CD4-positive, alpha-beta T cell treated with Interleukin-6 at 100 ng/mL for 8 hours (primary cell): ENCODE measurements around the gene NEK6.

ENCODE experiments used
- DNase-seq: peaks from one replicate; pipeline ENCODE4 v3.0.0-alpha.2; 2020; ENCODE audit warnings: mixed read lengths, low spot score

Gene NEK6

DNA sequence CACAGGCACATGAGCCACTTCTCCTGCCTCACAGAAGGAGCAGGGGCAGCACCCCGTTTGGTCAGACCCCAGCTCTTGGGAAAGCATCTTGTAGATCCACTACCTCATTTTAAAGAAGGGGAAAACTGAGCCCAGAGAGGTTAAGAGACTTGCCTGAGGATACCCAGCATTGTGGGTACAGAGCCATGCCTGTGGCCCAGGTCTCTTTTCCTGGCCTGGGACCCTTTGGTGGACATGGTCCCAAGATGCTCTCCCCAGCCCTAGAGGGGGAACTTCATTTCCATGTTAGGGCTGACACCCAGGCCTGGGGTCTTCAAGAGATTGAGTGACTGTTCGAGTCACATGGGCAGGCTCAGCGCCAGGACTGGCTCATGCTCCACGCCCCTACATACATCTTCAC, 64.2 kb downstream of the NEK6 start:
- no peak for DNase-seq

DNA sequence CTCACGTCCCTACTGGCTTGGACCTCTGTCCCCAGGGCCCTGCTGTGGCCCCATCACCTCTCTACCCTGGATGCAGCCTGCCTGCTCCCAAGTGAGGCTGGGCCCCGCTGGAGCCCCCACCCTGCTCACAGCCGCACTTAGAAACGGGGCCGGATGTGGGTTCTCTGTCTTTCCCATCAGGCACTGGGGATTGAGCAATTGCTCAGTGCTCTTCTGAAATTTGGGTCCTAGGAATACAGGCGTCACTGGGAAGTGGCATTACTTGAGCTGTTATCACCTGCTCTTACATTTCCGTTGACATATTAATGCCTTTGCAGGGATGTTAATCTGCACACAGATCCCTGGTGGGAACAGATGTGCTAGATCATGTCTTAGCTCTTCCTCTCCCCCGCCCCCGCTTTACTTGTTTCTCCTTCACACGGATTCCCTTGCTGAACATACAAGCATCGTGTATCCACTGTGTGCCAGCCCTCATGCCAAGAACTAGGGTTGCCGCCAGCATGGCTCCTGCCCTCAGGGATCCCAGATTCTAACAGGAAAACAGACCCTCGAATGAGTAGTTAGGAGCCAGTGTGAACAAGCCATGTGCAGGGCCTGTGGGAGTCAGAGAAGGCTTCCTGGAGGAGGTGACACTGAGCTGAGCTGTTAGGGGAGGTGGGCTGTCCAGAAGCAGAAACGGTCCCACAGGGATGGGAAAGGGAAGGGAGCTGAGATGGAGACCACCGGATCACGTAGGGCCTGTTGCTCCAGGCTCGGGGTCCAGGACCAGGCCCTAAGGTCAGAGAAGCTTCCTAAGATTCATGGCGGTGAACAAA, 65.1 kb downstream of the NEK6 start:
- DNase-seq = no peak

DNA sequence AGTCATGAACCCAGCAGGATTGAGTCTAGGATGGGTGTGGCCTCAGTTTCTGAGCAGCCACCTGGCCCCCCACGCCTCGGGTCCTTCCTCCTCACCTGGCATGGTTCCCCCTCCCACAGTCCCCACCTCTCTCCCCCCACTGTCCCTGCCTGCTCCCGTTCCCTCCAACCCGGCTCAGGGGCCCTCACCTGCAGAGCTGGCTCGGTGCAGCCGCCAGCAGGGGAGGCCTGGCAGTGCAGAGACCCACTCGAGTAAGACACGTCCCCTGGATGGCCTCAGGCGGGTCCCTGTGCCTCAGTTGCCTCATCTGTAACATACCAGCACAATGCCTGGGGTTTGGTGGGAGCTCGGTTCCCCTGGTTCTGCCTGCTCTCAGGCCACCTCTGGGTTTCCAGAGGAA, 66.2 kb downstream of the NEK6 start:
- DNase-seq = no peak

DNA sequence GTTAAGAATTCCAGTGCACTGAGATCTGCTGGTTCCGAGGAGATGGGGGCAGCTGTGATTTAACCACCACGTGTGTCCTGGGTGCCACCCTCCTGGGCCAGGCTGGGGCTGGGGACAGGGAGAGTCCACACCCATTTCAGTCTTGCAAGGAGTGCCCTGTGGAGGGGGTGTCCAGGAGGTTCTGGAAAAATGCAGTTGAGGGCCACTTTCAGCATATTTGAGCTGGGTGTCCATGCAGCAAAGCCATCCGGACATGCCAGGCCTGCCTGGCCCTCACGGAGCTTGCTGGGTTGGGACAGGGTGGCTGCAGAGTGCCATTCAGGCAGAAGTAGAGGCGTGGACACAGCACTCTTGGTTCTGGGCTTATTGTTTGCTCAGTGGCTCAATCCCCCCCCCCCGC, 68.1 kb downstream of the NEK6 start:
- no peak for DNase-seq

DNA sequence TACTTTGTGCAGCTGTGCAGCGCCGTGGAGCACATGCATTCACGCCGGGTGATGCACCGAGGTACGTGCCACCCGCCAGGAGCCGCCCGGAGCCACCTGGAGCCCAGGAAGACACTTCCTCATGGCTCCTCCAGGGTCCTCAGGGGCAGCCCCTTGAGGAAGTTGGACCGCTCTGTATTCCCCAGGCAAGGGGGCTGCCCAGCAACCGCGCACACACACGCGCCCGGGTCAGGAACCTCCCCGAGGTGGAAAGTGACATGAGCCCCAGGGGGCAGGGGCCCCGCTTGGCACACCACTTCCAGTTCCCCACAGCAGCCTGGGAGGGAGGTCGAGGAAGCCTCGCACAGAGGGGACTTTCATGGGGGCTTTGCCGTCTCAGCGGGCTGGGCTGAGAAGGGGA, 68.6 kb downstream of the NEK6 start:
- no peak for DNase-seq

DNA sequence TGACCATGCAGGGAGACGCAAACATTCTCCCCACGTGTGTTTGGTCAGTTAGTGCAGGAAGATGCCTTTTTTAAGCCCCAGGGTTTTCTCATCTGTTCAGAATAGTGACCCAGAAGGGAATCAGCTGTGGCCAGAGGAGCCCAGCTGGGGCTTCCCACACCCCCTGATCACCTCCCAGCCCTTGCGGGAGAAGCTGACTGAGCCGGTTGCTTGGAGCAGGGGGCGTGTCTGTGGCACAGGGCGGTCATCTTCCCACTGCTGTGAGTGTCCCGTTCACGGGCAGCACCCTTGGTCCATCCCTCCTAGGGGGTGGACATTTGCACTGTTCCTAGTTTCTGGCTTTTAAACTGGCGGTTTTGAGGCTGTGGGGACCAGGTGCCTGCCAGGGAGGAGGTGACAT, 69.7 kb downstream of the NEK6 start:
- no peak for DNase-seq

DNA sequence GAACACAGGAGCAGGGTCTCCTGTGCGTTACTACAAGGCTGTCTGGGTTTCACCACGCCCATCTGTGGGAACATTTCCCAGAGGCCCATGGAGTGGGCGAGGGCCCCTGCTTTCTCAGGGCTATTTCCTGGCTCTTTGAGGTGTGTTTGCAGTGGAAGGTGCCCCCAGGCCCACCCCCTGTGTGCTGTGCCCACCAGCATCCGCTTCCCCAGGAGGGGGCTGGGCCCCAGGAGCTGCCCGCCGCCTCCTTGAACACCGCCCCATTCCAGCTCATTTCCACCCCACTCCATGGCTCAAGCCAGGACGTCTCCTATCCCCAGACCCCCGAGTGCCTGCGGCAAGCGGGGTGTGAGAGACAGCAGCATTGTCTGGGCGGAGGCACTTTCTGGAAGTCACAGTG, 70.5 kb downstream of the NEK6 start:
- no peak for DNase-seq

DNA sequence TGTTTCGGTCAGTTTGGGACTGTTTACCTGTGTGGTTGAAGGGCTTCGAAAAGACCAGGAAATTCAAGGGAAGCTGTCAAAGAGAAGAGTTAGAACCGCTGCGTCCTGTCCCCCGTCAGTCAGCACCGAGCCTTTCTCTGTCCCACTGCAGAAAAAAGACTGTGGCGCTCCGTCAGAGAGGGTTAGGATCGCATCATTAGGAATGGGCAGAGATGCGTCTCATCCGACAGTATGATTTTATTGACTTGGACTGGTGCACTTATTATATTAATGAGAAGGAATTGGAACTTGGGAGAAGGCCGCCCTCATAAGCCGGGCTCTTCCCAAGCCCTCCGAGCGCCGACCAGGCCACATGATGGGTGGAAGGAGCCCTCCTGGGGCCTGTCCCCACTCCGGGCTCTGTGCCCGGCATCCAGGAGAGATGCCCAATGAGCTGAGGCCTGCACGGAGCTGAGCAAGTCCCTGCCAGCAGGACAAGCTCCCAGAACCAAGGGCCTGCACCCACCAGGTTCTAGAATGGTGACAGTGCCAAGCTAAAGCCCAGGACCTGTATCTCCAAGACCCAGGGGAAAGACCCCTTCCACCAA, 71.5 kb downstream of the NEK6 start:
- DNase-seq = no peak

DNA sequence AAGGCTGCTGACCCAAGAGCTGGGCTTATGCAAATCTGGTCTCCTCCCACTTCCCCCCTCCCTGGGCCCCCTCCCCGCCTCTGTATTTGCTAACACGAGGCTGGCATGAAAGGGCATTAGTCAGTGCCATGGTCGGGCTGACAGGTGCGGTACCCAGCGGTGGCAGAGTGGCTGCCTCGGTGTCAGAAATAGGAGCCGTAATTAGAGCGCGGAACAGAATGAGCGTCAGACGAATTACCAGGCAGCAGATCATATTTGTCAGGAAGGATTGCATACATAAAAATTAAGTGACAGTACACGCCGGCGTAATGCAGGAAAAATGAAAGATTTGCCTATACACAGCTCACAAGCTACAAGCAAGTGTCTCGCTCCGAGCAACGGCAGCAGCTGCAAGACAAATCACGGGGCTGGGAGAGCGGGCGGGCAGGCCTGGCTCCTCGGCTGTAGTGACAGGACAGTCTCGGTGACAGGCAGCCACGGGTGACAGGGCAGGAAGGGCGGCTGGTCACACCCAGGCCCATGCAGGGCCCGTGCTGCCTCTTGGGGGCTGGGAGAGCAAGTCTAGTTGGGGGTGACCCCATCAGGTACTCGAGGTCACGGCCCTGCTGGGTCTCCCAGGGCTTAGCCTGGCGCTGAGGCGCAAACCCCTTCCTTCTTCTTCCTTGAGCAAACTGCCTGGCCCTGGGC, 72.4 kb downstream of the NEK6 start:
- no peak for DNase-seq

DNA sequence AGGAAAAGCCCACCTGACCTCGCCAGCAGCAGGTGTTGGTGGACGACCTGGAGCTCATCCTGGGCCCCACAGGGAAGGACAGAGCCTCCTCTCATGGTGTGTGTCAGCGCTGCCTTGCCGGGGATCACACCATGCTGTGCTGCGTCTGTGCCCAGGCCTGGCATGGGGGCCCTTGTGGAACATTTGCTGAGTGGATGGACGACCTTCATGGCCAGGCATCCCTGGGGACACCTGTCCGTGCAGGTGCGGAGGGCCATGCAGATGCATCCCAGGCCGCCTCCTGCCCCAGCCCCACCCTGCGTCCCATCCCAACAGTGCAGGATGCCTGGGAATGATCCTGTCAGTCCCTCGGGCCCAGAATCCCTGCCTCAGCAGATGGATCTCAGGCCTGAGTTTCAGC, 73.8 kb downstream of the NEK6 start:
- DNase-seq = no peak

DNA sequence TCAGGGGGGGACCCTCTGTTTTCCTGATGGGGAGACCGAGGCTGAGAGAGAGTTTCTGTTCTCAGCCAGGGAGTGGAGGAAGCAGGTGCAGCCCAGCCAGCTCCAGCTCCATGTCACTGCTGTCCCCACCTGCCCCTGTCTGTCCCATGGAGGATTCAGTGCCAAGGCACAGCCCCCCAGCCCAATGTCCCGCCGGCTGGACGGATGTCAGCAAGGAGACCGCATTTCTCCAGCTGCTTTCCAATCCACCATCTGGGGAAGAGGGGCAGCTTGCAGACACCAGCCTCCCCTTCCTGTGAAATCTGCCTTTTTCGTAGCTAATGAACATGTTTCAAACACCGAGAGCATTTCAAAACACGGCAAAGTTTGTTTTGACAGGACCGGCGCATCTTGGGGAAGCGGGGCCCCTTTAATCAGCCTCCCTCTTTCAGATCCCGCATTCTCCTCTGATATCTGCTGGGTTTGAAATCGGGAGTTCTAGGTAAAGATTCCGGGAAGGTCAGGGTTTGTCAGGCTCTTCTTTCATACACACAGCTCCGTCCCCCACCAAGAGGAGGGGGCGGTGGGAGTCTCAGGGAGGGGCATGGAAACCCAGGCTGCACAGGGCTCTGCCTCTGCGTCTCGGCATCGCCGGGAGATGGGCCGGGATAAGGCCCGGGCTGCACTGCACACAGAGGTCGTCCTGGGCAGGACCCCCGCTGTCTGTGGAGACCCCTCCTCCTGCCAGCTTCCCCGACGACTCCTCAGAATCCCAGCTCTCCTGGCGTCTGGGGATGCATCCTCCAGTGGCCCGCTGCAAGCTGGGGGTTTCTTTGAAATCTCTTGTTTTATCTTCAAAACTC, 74.8 kb downstream of the NEK6 start:
- no peak for DNase-seq

DNA sequence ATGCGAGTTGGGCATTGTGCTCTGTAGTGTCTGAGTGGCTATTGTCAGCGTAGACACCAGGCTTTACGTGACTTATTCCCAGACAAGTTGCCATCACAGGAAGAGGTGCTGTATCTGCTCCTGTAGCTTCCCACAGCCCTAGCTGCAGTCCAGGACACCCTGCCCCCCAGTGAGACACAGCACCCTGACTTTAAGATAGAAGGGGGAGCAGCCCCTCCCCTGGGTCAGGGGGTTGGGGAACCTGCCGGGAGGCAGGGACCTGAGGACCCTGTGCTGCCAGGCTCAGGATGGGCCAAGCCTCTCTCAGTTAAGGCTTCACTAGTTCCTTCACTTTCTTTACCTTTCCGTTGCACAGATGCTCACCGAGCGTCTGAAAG, 75.4 kb downstream of the NEK6 start:
- no peak for DNase-seq

DNA sequence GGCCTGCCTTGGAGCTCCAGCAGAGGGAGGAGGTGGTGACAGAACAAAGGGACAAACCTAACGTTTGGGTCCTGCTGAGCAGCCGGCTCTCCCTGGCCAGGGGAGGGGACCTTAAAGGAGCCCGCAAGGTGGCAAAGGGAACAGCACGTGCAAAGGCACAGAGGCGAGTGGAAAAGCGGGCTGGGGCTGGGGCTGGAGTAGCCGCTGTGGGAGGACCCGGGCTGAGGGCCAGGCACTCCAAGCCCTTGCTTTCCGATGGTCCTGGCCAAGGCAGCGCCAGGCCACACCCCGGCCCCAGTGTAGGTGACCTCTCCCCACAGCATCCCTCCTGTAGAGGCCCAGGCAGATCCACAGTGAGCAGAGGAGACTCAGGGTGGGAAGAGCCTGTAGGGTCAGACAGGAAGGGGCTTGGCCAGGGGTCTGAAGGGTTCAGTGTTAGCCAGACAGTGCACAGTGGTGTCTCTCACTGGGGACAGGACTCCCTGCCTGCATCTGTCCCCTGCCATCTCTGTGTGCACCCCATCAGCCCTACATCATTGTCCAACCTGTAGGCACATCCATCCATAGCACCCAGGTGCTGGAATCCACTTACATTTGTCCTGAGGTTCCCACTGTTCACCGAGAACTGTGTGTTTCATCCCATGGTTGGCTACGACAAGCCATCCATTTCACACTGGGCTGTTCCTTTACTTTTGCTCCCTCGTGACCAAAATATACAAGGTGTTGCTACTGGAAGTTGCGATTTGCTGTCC, 77.0 kb downstream of the NEK6 start:
- no peak for DNase-seq

DNA sequence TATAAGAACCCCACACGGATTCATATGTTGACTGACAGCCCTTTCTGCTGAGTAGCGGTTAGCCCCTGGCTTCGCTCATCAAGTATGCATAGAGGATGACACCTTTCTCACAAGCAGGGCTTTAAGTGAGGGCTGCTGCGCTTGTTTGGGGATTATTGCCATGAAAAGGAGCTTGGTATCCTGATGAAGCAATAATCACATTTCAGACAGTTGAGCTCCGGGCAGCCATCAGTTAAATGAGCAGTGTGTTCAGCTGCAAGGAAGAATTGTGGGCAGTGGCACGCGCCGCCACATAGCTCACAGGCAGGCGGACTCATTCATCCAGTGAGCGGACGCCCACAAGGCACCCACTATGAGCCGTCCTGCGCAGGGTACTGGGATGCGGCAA, 77.6 kb downstream of the NEK6 start:
- no peak for DNase-seq

DNA sequence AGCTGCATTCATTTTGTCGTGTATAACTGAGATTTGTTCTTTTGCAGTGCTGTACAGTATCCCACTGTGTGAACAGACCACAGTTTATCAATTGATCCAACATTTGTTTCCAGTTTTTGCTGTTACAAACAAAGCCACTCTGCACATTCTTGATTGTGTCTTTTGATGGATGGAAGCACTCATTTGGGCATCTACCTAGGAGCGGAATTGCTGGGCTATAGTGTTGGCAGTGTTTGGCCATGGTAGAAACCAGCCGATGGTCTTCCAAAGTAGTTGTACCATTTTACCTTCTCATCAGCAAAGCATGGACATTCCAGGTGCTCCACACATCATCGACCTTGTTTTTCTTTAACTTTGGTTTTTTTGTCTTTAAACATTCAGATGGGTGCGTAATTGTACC, 79.8 kb downstream of the NEK6 start:
- no peak for DNase-seq

DNA sequence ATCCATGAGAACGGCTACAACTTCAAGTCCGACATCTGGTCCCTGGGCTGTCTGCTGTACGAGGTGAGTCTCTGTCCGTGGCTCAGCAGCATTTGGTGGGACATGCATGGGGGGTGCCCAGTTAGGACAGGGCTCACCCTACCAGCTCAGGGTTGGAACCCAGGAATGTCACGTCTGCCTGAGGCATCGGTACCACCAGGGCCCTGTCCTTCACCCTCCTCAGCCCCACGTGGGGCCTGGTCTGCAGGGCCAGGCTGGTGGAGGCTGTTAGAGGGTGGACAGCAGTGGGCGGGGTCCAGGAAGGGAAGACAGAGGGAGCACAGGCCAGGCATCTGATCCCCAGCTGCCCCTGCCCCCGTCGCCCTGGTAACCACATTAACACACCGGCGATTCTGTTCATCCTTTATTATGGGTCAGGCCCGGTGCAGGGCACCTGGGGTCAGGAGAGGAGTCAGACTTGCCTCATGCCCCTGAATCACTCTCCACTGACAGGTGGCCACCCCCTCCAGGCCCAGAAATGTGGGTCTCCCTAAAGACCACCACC, 81.9 kb downstream of the NEK6 start:
- no peak for DNase-seq

DNA sequence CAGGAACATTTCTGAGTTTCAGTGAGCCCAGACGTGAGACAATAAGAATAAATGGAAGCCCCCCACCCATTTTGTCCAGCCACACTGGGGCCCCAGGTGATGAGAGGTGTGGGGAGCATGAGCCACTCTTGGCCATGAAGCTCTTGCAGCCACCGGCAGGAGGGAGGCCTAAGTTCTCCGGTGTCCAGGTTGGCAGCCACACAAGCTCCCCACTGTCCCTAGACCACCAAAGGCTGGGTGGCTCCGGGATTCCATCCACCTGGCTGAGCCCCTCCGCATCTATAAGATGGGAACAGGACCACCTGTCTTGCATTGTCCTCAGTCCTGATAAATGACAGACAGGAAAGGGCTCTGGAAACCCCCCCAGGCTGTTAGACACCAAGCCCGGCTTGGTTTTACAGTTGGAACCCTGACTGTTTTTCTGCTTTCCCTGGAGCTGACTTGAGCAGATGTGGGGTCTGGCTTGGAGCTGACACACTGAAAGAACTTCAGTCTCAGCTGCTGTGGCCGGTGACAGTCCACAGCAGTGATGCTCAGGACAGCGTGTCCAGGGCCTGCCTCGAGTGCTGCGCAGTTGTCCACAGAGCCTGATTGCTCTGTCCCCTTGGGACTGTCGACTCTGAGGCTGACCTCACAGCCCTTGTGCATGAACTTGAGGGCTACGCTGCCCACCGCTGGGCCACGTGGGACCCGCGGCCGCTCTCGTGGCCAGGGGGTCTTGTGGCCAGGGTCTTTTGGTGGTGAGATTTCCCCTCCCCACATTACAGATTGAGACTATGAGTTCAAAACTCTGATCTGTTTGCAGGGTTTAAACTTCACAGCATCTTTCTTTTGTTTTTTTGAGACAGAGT, 82.7 kb downstream of the NEK6 start:
- DNase-seq = no peak

DNA sequence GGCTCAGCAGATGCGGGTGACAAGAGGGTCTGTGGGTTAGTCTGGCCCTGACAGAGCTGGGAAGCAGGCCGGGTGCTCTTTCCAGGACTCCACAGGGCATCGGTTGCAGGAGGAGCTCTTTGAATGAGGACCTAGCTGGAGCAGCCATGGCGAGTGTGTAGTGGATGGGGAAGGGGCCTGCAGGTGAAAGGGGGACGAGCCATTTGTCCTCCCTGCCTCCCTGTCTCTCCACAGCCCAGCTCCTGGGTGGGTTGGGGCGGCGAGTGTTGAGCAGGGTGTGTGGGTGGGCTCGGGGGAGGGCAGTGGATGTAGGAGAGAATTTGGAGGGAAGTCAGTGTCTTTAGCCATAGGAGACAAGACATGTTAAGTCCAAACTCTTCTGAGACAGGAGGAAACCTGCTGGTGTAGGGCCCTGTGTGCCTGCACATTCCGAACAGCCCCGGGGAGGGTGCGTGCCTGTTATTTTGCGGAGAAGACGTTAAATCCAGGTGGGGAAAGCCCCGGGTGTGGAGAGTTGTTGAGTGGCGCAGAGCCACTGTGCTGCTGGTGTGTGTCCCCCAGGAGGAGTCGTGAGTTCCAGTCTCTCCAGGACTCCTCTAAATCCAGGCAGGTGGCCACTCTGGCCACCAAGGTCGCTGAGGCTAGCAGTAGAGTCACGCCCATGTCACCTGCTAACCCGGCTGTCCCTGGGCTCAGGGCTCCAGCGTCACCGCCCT, 83.9 kb downstream of the NEK6 start:
- DNase-seq = no peak

DNA sequence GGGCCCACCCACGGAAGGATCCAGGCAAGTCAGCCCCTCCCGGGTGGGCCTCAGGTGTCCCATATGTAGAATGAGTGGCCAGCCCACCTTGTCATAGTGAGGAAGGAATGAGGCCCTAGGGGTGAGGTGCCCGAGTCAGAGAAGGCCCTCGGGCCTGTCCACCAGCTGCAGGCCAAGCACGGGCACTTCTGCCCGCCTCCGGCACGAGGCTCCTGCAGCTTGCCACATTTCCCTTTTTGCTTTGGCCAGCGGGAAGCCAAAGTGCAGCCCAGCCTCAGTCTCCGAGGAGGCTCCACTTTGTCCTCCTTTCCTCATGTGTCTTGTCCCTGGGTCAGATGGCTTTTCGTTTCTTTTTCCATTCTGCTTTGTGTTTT, 84.6 kb downstream of the NEK6 start:
- no peak for DNase-seq
